HG03520 (cell line): ENCODE results near the gene ATP6V1B1.

Experiments used
- ATAC-seq: cut with Tn5 transposase; IDR thresholded peaks from one replicate; pipeline ENCODE4 v1.9.1; 2021; ENCODE audit warnings: mild to moderate bottlenecking, moderate library complexity; ENCODE audit not compliant: unreplicated experiment

Gene ATP6V1B1

DNA sequence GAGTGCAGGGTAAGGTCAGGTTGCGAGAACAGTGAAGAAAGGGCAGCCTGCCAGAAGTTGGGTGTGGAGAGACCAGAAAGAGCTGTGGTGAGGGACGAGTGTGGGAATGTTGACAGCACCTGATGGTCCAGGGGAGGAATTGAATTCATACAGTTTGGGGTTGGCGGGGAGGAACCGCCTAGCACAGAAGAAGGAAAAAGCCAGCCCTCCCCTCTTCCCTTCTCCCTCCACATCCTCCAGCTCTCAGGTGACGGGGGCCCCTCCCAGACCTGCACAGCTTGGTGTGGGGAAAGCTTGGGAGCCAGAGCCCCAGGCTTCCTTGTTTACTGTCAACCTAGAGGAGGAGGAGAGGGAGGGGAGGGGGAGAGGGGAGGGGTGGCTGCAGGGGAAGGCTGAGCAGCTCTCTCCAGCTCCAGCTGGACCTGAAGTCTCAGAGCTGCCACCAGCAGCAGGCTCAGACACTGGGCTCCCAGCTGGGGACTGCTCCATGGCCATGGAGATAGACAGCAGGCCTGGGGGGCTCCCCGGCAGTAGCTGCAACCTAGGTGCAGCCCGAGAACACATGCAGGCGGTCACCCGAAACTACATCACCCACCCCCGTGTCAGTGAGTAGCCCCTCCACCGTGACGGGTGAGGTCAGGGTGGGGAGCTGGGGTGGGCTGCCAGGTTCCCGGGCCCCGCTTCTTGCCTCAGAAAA, at the start of gene ATP6V1B1:
Gene ATP6V1B1 (plus strand): TSS at position 433 of the 697 bp plus-strand sequence. CDS start 55 bp downstream, at position 488.
- no peak for ATAC-seq

GRCh38 chr2:70886541-70886987, 49.1 kb upstream of the ATP6V1B1 start:
- ATAC-seq: no peak

DNA sequence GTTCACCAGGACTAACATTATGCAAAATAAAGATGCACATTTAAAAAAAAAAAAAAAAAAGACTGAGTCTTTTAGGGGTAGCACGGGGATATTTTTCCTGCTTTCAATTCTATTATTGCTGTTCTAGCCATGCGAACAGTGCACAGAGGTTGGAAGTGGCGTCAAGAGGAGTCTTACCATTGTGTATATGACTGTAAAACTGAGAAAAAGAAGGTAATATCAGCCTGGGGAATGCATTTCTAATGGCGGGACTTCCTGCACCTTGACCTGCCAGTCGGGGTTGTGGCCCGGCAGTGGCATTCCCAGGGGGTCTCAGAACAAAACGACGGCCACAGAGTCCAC, 48.5 kb upstream of the ATP6V1B1 start:
- no peak for ATAC-seq

GRCh38 chr2:70887550-70888246, 48.0 kb upstream of the ATP6V1B1 start:
- no peak for ATAC-seq

GRCh38 chr2:70888366-70888922, 47.3 kb upstream of the ATP6V1B1 start:
- ATAC-seq: no peak

DNA sequence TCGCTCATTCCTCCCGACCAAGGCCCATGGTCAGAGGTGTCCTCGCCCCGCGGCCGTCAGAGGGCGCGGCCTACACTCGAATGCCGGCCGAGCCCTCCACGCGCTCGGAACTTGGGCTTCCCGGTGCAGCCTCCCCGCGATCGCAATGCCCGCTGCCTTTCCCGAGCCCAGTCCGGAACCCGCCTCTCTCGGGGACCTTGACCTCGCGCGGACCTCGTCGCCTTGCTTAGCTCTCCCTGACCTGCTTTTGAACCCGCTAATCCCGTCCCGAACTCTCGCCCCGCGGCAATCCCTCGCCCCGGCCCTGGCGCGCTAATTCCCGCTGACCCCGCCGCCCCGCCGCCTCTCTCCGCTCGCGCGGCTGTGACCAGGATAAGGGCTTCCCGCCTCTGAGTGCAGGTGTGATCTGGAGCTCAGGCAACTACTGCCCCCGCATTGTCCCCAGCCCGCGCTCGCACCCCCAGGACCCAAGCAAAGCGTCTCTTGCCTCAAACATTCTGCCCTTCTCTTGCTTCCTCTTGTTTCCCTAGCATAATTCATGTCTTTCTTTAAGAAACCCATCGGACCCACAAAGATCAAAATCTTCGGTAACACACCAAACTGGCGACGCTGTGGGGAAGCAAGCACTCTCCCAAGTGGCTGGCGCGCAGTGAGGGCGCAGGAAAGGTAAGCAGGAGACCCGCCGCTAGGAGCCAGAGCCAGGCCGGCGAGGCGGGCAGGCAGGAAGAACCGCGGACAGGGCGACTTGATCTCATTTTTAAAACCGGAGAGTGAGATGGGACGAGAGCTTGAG, 46.6 kb upstream of the ATP6V1B1 start:
- no peak for ATAC-seq

DNA sequence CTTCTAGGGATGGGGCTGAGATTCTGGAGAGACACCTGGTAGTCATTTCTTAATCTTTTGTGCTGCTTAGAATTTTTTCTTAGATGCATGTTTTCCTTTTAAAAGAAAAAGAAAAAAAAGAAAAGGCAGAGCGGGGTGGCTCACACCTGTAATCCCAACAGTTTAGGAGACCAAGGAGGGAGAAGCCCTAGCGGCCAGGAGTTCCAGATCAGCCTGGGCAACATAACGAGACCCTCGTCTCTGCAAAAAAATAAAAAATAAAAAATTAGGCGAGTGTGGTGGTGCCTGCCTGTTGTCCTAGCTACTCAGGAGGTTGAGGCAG, 46.0 kb upstream of the ATP6V1B1 start:
- ATAC-seq: no peak

DNA sequence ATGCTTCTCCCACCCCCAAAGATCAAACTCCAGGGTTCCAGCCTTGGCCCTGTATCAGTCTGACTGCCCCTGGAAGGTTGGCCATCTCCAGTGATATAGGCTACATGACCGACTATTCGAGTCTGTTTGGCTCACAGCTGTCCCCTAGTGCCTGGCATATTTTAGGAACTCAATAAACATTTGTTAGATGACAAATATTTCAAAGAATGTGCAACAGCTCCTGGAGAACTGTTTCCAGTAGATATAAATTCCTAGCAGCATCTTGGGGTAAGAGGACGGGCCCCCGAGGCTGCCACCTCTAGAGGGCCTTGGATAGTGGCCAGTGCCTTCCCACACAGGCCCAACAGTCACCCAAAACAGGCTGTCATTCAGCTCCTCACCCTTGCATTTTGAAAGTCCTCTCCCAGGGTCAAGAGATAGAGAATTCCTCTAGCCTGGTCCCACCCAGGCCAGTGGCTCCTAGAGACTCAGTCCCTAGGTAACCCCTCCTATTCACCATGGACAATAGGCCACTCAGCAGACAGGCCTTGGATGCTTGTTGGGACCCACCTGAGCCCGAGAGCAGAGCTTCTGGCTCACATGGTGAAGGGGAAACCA, 45.1 kb upstream of the ATP6V1B1 start:
- ATAC-seq: no peak

DNA sequence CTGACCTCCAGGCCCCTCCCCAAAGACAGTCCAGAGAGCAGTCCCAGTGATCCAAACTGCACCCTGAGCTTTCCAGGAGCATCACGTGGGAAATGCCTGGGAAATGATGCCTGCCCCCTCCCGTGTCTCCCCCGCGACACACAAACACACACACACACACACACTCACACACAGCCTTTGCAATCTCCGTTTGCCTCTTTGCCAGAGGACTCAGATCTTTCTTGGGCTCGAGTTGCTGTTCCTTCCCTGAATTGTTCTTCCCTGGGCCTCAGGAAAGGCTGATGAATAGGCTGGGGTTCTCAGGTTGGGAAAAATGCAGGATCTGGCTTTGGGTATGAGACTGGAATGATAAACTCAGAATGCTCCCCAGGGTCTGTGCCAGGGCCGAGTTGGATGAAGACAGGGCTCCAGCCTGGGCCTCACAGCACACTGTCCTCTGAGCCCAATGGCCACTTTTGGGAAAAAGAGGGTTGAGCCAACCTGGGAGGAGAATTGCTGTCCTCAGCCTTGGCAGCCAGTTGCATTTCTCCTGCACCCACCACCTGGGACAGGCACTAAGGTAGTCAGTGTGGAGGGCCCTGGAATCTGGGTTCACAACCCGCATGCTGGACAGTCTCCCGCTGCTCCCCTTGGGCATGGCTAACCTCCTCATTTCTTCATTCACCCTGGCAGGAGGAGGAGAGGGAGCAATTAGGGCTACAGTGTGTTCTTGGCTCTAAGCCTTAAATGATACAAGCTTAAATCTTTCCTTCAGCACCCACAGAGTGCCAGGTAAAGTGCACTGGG, 43.9 kb upstream of the ATP6V1B1 start:
- no peak for ATAC-seq

GRCh38 chr2:70892750-70893149, 43.0 kb upstream of the ATP6V1B1 start:
- no peak for ATAC-seq

- no peak for ATAC-seq
Measured at GRCh38 chr2:70893186-70893585, 42.5 kb upstream of the ATP6V1B1 start.

GRCh38 chr2:70894765-70895164, 40.9 kb upstream of the ATP6V1B1 start:
- ATAC-seq: no peak

- no peak for ATAC-seq
Measured at GRCh38 chr2:70895249-70895648, 40.5 kb upstream of the ATP6V1B1 start.

GRCh38 chr2:70895998-70896764, 39.5 kb upstream of the ATP6V1B1 start:
- no peak for ATAC-seq

DNA sequence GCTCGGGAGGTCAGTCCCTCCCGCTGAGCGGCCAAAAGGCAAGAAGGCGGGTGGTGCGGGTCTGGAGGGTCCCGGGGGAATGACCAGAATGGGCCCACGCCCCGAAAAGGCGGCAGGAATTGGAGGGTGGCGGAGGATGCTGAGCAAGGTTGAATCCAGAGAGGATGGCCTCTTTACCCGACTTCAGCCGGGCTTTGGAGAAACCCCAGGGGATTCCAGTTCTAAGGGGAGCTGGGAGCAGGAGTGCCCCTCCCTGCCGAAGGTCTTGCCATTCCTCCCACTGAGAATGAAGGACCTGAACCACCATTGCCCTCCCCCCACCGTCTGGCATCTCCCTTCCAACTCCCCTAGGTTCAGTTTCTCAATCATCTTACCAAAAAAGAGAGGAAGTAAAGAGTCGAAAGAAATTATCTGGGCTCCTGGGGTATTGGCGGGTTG, 38.9 kb upstream of the ATP6V1B1 start:
- ATAC-seq: no peak

GRCh38 chr2:70897203-70897976, 38.3 kb upstream of the ATP6V1B1 start:
- no peak for ATAC-seq

DNA sequence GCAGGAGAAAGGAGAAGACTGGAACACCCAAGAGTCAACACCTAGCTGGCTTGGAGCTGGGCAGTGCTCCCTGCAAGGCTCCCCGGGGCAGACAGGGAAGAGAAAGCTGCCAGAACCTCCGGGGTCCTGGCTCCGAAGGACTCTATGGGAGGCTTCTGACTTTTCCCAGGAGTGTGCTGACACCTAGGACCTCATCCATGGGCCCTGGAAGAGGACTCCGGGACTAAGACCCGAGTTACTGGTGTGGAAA, 37.8 kb upstream of the ATP6V1B1 start:
- no peak for ATAC-seq

GRCh38 chr2:70898363-70899240, 37.1 kb upstream of the ATP6V1B1 start:
- no peak for ATAC-seq
